ENCODE measurements around the gene PPP1CA.
"Not testable (repeated sequence)": the region's sequence is repeated elsewhere in the genome, so short reads cannot be mapped to it uniquely, and the experiment has no call there.

Gene PPP1CA

DNA sequence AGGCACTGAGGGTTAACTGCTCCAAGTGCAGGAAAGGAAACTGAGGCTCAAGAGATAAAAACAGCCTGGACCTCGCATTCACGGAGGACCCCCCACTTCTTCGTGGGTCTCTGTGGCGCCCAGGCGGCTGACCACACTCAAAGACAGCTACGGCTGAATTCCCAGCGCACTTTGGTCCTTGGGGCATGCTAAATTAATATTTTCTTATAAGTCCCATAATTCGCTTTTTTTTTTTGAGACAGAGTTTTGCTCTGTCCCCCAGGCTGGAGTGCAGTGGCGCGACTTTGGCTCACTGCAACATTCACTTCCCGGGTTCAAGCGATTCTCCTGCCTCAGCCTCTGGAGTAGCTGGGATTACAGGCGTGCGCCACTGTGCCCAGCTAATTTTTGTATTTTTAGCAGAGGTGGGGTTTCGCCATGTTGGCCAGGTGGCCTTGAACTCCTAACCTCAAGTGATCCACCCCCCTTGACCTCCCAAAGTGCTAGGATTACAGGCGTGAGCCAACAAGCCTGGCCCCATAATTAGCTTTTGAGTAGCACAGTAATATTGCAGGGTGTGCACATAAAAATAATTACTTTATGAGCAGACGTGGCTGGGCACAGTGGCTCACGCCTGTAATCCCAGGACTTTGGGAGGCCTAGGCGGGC, 658 bp upstream of the PPP1CA start:
- not testable (repeated sequence) for DNase-seq (ENCODE audit: low read depth)

DNA sequence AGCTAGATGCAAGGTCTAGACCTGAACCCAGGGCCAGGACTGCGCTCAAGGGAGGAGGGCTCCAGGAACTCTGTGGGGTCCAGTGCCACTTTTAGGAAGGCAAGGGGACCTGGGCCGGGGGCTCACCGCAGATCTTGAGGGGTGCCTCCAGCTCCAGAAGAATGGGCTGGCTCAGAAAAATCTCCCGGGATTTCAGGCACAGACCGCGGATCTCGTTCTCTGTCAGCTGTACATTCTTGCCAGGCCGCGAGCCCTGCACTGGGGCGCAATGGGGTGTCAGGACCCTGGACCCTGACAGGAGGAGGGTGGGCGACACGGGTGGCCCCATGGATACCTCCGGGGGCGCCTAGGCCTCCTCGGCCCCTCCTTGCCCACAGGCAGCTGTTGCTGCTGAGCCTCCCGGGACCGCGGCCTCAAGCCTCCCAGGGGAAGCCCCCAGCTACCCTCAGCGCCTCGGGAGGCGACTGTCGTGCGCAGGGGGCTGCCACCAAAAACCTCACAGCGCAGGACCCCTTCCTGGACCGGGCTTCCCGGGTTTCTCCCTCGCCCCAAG, 640 bp downstream of the PPP1CA start:
- no peak for DNase-seq (ENCODE audit: low read depth)

DNA sequence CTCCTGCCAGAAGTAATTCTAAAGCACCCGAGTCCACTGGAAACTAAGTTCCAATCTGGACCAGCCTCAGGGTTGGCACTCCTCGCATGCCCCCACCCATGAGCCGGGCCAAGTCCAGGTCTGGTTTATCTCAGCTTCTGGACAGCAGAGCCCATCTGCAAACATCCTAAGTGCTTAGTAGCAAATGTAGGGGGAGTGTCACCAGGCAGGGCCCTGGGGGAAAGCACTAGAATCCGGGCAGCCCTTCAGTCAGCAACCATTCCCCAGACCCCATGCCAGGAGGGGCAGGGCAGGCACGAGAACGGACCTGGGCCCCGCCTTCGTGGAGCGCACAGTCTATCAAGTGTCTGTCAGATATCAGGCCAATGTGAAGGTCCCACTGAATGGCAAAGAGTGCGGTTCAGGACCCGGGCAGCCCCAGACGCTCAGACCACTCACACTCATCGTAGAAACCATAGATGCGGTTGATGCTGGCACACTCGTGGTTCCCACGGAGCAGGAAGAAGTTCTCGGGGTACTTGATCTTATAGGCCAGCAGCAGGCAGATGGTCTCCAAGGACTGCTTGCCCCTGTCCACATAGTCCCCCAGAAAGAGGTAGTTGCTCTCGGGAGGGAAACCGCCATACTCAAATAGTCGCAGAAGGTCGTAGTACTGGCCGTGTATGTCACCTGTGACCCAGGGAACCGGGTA, 1.3 kb downstream of the PPP1CA start:
- DNase-seq (ENCODE audit: low read depth) = no peak

DNA sequence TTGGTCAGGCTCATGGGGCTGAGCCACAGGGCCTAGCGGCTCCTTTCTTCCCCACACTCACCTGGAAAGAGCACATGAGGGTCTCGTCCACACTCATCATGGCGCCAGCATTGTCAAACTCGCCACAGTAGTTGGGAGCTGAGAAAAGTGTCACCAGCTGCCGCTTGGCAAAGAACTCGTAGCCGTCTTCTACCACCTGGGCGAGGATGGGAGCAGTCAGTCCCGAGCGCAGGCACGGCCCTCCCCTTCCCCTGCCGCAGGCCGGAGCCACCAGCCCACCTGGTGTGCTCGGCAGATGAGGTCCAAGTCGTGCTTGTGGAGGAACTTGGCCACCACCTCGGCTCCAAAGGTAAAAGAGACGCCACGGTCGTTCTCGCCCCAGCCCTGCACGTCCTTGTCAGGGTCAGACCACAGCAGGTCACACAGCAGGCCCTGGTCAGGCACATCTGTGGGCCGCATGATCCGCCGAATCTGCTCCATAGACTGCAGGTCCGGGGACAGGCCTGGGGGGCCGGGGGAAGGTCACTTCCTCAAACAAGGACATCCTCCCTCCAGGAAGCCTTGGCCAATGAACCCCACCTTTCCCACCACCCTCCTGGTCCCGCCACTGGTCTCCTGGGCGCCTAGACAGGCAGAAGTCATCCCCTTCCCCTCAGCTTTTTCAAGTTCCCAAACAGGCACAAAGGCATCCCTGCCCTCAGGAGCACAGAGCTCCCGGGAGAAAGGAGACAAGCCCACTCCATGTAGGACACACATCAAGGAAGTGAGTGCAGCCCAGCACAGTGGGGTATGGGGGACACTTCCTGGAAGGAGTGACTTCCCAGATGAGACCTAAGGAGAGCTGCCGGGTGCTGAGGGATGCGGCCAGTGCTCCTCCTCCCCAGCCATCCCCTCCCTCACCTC, 2.7 kb downstream of the PPP1CA start:
- DNase-seq (ENCODE audit: low read depth) = no peak

DNA sequence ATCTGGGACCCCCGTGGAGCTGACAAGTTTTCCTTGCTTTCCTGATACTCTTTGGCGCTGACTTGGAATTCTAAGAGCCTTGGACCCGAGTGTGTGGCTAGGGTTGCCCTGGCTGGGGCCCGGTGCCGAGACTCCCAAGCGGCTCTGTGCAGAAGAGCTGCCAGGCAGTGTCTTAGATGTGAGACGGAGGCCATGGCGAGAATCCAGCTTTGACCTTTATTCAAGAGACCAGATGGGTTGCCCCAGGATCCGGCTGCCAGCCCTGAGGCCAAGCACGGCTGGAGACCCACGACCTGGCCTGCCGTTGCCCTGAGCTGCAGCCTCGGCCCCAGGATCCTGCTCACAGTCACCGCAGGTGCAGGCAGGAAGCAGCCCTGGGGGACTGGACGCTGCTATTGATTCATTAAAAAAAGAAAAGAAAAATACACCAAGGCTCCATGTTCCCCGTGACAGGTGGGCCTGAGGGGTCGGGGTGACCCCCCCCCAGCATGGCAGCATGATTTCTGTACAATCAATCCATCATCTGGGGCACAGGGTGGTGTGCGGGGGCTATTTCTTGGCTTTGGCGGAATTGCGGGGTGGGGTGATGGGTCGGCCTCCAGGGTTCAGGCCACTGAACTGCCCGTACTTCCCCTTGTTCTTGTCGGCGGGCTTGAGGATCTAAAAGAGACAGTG, 3.5 kb downstream of the PPP1CA start:
- DNase-seq (ENCODE audit: low read depth) = no peak

DNA sequence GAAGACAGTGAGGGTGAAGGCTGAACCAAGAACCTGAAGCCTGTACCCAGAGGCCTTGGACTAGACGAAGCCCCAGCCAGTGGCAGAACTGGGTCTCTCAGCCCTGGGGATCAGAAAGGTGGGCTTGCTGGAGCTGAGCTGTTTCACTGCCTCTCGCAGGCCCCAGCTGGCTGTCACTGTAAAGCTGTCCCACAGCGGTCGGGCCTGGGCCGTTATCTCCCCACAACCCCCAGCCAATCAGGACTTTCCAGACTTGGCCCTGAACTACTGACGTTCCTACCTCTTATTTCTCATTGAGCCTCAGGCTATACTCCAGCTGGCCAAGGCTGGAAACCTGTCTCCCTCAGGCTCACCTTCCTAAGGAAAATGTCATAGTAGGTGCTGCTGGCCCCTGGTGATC, 4.1 kb downstream of the PPP1CA start:
- no peak for DNase-seq (ENCODE audit: low read depth)

DNA sequence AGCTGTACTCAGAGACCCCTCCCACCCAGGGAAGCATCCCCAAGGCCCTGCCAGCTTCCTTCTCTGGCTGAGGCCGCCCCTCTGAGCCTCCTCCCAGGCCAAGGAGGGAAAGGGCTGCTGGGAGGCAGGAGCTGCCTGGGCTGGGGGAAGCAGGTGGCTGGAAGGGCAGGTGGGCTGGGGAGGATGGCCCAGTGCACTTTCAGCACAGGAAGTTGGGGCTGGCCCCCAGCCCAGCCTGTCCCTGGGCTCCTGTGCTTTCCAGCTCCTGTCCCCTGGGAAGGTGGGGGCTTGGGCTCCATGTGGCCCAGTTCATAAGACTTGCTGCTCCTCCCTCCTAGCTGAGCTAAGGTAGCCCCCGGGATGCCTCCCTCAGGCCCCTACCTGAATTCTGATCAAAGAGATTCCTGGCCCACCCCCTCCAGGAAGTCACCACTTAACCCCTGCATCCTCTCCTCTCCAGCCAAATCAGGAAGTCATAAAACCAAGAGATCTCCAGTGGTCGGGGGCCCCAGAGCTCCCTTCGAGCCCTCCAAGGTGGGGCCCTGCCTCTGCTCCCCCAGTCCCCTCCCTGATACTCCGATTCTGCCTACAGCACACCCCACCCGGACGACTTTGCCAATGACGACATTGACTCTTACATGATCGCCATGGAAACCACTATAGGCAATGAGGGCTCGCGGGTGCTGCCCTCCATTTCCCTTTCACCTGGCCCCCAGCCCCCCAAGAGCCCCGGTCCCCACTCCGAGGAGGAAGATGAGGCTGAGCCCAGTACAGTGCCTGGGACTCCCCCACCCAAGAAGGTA, 4.9 kb downstream of the PPP1CA start:
- DNase-seq (ENCODE audit: low read depth) = no peak

DNA sequence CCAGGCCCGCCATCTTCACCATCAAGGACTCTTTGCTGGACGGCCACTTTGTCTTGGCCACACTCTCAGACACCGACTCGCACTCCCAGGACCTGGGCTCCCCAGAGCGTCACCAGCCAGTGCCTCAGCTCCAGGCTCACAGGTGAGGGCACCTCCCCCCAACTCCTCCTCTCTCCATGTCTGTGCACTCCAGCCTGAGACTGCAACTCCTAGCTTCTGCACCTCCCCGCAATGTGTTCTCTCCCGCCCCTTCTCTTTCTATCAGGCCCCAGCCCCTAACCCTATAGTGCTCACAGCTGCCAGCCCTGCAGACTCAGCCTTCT, 5.4 kb downstream of the PPP1CA start:
- no peak for DNase-seq (ENCODE audit: low read depth)

DNA sequence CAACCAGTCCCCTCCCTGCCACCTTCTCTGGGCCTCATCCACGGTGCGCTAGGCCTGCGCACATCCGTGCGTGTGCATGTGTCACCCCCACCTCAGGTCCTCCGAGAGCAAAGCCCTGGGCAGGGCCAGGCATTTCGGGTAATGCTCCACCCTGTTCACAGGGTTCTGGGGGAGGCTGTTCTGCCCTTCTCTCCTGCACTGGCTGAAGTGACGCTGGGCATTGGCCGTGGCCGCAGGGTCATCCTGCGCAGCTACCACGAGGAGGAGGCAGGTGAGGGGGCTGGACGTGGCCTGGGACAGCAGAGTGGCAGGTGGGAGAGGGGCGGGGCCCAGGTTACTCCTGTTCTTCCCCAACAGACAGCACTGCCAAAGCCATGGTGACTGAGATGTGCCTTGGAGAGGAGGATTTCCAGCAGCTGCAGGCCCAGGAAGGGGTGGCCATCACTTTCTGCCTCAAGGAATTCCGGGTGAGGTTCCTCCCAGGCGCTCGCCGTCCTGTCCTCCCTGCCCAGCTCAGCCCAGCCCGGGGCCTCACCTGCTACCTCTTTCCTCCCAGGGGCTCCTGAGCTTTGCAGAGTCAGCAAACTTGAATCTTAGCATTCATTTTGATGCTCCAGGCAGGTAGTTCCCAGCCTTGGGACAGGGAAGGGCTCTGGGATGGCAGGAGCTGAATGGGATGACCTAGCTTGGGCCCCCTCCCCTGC, 6.0 kb downstream of the PPP1CA start:
- DNase-seq (ENCODE audit: low read depth) = no peak

DNA sequence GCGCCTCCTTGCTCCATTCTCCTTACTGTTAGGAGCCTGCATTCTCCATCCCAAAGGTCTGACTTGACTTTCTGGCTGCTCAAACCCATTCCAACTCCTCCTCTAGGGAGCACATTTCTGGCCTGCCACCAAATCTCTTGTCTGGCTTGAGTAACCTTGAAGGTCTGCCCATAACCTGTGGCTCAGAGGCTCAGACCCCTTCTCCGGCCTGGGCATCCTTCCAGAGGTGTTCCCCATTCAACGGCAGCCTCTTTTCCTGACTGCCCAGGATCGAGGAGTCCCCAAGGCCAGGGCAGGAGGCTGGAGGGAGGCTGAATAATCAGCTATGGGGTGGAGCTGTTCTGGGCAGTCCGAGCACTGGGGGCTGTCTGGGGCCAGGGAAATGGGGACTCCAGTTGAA, 7.7 kb downstream of the PPP1CA start:
- no peak for DNase-seq (ENCODE audit: low read depth)

DNA sequence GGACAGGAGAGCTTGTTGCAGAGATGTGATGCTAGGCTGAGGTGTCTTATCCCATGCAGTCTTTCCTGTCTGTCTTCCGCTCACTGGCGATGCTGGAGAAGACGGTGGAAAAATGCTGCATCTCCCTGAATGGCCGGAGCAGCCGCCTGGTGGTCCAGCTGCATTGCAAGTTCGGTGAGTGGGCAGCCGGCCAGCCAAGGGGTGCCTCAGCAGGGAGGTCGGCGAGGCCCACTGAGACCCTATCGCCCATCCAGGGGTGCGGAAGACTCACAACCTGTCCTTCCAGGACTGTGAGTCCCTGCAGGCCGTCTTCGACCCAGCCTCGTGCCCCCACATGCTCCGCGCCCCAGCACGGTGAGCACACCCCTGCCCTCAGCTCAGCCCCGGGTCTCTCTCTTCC, 8.2 kb downstream of the PPP1CA start:
- no peak for DNase-seq (ENCODE audit: low read depth)

DNA sequence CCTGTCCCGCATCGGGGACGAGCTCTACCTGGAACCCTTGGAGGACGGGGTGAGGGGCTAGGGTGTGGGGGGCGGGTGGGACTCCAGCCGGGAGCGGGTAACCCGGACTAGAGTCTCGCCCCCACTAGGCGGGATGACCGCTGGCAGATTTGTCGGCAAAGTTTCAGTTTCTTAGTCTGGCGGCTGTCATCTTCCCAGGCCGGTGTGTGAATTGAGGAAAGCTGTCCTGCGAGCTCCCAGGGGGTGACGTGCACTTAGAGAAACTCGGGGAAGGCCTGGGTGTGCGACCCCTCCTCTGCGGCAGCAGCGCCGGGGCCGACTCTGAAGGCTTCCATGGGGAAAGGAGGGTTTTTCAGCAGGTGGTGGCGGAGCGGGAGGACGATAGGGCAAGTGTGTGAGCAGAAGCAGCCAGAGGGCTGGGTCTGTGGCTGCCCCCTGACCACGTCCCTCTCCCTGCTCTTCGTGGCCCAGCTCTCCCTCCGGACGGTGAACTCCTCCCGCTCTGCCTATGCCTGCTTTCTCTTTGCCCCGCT, 9.4 kb downstream of the PPP1CA start:
- no peak for DNase-seq (ENCODE audit: low read depth)

DNA sequence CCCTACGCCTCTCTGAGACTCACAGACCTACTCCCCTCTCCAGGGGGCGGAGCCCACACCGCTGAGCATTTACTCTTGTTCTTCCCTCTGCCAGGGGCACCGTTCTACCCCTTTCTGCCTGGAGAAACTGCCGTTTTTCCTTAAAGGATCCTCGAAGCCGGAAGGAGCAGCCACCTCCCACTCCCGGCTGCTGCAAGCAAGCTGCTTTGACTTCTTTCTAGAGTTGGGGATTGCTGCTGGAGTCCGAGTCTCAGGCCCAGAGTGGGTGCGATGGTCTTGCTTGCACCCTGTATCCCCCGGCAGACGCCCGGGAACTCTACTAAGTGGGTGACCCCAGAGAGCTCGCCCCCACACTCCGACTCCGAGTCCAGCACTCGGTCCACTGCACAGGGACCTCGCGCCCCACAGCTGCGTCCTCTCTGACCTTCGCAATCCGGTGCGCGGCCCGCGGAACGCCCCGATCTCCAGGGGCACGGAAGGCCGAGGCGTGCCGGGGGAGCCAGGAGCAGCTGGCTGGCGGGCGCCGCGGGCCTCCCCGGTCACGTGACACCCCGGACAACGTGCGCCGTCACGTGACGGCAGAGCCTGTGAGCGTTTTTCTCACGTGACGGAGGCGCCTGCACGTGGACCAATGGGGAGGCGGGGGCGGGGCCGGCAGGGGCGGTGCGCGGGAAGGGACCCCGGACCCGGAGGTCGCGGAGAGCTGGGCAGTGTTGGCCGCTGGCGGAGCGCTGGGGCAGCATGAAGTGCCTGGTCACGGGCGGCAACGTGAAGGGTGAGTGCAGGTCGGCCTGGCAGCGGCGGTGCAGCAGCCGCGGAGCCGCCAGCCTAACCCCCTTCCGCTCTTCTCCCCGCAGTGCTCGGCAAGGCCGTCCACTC, 10.1 kb downstream of the PPP1CA start, which contains the start of gene RAD9A:
Gene RAD9A (plus strand): TSS at position 683 of the 879 bp plus-strand sequence. CDS start 59 bp downstream, at position 742.
- peak; percentile 92 for DNase-seq (ENCODE audit: low read depth)

DNA sequence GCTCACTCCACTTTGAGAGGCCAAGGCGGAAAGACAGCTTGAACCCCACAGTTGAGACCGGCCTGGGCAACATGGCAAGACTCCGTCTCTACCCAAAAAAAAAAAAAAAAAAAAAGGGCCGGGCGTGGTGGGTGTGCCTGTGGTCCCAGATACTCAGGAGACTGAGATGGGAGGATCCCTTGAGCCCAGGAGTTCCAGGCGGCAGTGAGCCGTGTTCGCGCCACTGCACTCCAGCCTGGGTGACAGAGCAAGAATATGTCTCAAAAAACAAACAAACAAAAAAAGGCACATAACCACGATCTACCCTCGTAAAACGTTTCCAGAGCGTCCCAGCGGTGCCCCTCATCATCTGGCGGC, 10.7 kb downstream of the PPP1CA start:
- DNase-seq (ENCODE audit: low read depth) = no peak

DNA sequence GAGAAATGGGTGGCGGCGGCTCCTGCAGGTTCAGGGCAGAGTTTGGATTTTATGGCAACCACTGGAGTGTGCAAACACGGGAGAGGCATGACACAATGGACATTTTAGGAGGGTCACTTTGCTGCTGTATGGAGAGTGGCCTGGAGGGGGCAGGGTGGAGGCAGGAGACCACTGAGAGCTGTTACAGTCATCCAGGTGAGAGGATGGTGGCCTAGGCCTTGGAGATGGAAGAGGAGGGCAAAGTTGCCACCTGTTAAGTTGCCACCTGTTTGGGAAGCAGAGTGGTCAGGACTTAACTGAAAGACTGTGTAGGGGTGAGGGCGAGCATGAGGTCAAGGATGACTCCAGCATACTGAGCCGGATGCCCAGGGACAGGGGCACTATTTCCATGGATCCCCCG, 12.2 kb downstream of the PPP1CA start:
- DNase-seq (ENCODE audit: low read depth) = no peak

DNA sequence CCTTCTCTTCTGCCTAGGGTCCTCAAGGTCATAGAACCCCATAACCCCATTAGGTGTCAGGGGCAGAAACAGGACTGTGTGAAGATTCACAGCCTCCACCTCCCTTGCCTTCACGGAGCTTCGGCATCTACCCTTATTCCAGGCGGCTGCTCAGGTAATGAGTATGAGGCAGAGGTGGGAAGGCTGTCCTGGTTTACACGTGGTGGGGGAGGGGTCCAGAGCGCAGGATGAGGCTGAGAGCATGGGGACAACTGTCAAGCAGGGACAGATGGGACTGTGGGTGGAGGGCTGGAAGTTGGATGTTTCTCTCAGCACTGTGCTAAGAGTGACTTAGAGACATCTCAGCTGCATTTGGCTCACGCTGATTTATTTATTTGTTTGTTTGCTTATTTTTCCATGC, 14.1 kb downstream of the PPP1CA start:
- DNase-seq (ENCODE audit: low read depth) = no peak

DNA sequence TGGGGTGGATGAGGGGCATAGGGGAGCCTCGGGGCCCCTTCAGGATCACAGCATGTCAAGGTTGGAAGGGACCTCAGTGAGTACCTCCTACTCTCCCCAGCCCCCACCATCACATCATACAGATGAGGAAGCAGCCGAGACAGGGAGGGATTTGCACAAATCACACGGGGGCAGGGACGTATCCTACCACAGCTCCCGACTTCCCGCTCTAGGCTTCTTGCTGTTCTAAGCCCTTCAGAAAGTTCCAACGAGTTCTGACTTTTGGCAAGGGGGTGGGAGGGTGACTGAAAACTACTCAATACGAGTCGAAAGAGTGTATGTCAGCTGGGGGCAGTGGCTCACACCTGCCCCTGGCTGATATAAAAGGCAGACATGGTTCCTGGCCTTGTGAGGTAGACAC, 14.6 kb downstream of the PPP1CA start:
- DNase-seq (ENCODE audit: low read depth) = no peak

DNA sequence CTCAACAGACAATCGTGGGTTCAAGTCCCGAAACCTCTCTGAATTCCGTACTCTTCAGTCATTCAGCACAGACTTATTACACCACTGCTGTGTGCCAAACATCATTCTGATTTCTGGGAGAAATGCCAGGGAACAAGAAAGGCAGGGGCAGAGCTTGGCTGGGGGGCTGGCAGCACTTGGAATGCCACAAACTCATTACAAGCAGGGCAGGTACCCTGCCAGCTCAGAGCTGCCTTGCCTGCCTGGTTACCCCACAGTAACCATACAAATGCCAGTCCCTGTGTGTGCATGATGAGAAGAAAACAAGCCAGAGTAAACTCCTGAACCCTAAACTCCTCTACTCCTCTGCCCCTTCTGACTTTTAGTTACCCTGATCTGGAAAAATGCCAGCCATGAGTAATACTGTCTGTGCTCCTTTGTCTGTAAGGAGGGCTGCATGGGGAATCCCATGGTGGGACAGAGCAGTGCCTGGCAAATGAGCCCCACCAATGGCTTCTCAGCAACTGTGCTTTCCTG, 16.7 kb downstream of the PPP1CA start:
- no peak for DNase-seq (ENCODE audit: low read depth)

Data from activated T-cell treated with anti-CD3 and anti-CD28 coated beads for 48 hours (primary cell).